ENCODE data around the gene KRTAP15-1. TPM values are rescaled to one million over a fixed set of nuclear protein-coding genes. Genes with fewer than 3 reads are reported as not detected.

Gene KRTAP15-1
- total RNA-seq, 4 donors from 2014 or later, result not detected

DNA sequence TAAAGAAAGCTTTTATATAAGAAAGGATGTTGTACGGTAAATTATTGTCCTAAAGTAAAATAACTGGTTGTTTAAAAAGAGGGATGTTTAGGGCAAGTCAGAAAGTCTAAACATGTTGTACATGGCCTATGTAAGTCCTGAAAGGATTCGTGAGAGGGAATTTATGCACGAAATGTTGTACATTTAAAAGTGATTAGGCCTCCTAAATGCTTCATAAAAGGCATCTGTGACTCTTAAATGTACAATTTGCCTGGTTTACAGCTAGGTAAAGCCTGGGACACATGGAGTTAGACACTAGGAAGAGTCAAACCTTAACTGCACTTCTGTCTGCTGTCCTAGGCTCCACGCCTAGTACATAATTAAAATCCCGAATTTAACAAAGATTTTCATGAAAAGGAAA, 24.1 kb upstream of the KRTAP15-1 start:
- no peak for DNase-seq (ENCODE audit: extremely low spot score)
- H3K4me3 ChIP-seq, result no peak overlapping the region
- H3K4me1 ChIP-seq, result no peaks in the 10 kb centered on the region
- no peaks in the 10 kb centered on the region for H3K27me3 ChIP-seq
- no peaks in the 10 kb centered on the region for H3K36me3 ChIP-seq
- intact Hi-C loops (cut with DNase I), result no loop called here
- H3K27ac ChIP-seq (replicated peaks in 1 of 4), result no peak overlapping the region
- TF ChIP-seq POLR2A (IDR thresholded peaks at IDR 0.05; ENCODE audit: low read depth), result no peak
- no peak for TF ChIP-seq POLR2AphosphoS5 (IDR thresholded peaks at IDR 0.05)
- TF ChIP-seq, protein P1, sequence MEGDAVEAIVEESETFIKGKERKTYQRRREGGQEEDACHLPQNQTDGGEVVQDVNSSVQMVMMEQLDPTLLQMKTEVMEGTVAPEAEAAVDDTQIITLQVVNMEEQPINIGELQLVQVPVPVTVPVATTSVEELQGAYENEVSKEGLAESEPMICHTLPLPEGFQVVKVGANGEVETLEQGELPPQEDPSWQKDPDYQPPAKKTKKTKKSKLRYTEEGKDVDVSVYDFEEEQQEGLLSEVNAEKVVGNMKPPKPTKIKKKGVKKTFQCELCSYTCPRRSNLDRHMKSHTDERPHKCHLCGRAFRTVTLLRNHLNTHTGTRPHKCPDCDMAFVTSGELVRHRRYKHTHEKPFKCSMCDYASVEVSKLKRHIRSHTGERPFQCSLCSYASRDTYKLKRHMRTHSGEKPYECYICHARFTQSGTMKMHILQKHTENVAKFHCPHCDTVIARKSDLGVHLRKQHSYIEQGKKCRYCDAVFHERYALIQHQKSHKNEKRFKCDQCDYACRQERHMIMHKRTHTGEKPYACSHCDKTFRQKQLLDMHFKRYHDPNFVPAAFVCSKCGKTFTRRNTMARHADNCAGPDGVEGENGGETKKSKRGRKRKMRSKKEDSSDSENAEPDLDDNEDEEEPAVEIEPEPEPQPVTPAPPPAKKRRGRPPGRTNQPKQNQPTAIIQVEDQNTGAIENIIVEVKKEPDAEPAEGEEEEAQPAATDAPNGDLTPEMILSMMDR (IDR thresholded peaks at IDR 0.05), result no peak
- no peak for TF ChIP-seq EP300 (IDR thresholded peaks at IDR 0.05)
- no peaks in the 10 kb centered on the region for H3K9me3 ChIP-seq
- 75% methylated on average over 5 of the region's 5 CpGs for WGBS

DNA sequence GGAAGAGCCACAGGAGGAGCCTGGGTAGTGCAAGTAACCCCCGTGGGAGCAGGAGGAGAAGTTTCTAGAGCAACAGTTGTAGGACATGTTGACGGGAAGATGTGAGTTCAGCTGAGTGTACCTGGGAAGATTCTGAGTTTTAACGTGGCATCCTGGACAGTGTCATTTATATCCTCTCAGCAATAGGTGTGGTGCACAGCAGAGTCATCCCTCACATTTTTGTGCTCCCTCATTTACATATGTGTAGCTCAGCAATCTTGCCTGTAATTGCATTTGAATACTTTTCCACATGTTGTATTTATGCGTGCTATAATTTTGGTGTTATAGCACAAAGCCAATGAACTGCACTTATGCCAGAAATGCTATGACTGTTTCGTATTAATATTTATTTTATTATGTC, 14.2 kb upstream of the KRTAP15-1 start, which contains the start of gene KRTAP13-3:
TSS of gene KRTAP13-3 (minus strand) at position 101 of the 400 bp plus-strand sequence. CDS start at position 87, 14 bp downstream.
- DNase-seq (ENCODE audit: extremely low spot score), result no peak
- Histone ChIP-seq H3K36me3 (no peaks in the 10 kb centered on the region), H3K4me1 (no peaks in the 10 kb centered on the region), H3K27me3 (no peaks in the 10 kb centered on the region), H3K4me3 (no peak within 1 kb of the TSS), H3K27ac (replicated peaks in 1 of 4) (no peak within 1 kb of the TSS), H3K9me3 (no peaks in the 10 kb centered on the region)
- no peak for TF ChIP-seq EP300 (IDR thresholded peaks at IDR 0.05)
- TF ChIP-seq, protein P1 (IDR thresholded peaks at IDR 0.05), result no peak
- TF ChIP-seq POLR2A (IDR thresholded peaks at IDR 0.05; ENCODE audit: low read depth), result no peak
- no peak for TF ChIP-seq POLR2AphosphoS5 (IDR thresholded peaks at IDR 0.05)
- 78% methylated on average over 5 of the region's 5 CpGs for WGBS
- intact Hi-C loops (cut with DNase I), result no loop called here

DNA sequence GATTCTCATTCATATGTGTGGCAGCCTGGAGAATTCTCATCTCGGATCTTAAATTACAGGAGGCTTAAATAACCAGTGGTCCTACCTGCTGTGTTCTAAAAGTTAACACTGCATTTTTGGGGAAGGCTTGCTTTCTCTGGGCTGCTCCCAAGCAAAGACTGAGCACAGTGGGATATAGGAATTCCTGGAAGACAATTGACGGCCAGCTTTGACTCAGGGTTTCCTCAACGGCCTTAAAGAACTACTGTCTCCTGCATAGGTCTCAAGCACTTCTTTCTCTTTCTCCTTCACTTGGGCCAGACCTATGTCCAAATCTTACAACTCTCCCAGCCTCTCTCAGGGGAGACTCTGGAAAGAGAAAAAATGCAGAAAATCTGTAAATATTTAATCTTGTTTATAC, 13.3 kb upstream of the KRTAP15-1 start:
- H3K9me3 ChIP-seq, result no peaks in the 10 kb centered on the region
- DNase-seq (ENCODE audit: extremely low spot score), result no peak
- no peaks in the 10 kb centered on the region for H3K36me3 ChIP-seq
- no peak for TF ChIP-seq POLR2AphosphoS5 (IDR thresholded peaks at IDR 0.05)
- TF ChIP-seq, protein P1 (IDR thresholded peaks at IDR 0.05), result no peak
- no peak for TF ChIP-seq EP300 (IDR thresholded peaks at IDR 0.05)
- no peak for TF ChIP-seq POLR2A (IDR thresholded peaks at IDR 0.05; ENCODE audit: low read depth)
- H3K27ac ChIP-seq (replicated peaks in 1 of 4), result no peak overlapping the region
- H3K27me3 ChIP-seq, result no peaks in the 10 kb centered on the region
- no peak overlapping the region for H3K4me3 ChIP-seq
- intact Hi-C loops (cut with DNase I), result no loop called here
- 53% methylated on average over 3 of the region's 3 CpGs for WGBS
- H3K4me1 ChIP-seq, result no peaks in the 10 kb centered on the region

DNA sequence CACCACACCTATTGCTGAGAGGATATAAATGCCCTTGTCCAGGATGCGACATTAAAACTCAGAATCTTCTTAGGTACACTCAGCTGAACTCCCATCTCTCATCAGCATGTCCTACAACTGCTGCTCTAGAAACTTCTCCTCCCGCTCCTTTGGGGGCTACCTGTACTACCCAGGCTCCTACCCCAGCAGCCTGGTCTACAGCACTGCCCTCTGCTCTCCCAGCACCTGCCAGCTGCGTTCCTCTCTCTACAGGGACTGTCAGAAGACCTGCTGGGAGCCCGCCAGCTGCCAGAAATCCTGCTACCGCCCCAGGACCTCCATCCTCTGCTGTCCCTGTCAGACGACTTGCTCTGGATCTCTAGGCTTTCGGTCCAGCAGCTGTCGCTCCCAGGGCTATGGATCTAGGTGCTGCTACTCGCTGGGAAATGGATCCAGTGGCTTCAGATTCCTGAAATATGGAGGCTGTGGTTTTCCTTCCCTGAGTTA, 9.9 kb upstream of the KRTAP15-1 start, which contains the start of gene KRTAP13-4:
TSS of gene KRTAP13-4 (plus strand) at position 51 of the 486 bp plus-strand sequence. CDS start at position 107, 56 bp downstream.
- WGBS, result 80% methylated on average over 9 of the region's 9 CpGs
- no peaks in the 10 kb centered on the region for H3K4me1 ChIP-seq
- no peaks in the 10 kb centered on the region for H3K9me3 ChIP-seq
- H3K36me3 ChIP-seq, result no peaks in the 10 kb centered on the region
- DNase-seq (ENCODE audit: extremely low spot score), result no peak
- H3K27me3 ChIP-seq, result no peaks in the 10 kb centered on the region
- H3K4me3 ChIP-seq, result no peak within 1 kb of the TSS
- no peak within 1 kb of the TSS for H3K27ac ChIP-seq (replicated peaks in 1 of 4)
- intact Hi-C loops (cut with DNase I), result no loop called here
- TF ChIP-seq EP300 (IDR thresholded peaks at IDR 0.05) (no peak), POLR2A (IDR thresholded peaks at IDR 0.05; ENCODE audit: low read depth) (no peak), POLR2AphosphoS5 (IDR thresholded peaks at IDR 0.05) (no peak)
- TF ChIP-seq, protein P1 (IDR thresholded peaks at IDR 0.05), result no peak
